GM19395 (cell line): Measurements from ENCODE around the gene NPAS1.

Experiments used
- ATAC-seq: cut with Tn5 transposase; IDR thresholded peaks from one replicate; pipeline ENCODE4 v1.9.1; 2021; ENCODE audit warnings: mild to moderate bottlenecking, moderate library complexity; ENCODE audit not compliant: unreplicated experiment

NPAS1 gene

GRCh38 chr19:47018923-47019322, 714 bp upstream of the NPAS1 start:
- no peak for ATAC-seq

GRCh38 chr19:47020132-47020805, 632 bp downstream of the NPAS1 start:
- no peak for ATAC-seq

GRCh38 chr19:47020992-47021496, 1.4 kb downstream of the NPAS1 start:
- ATAC-seq, result no peak

GRCh38 chr19:47021536-47022139, 2.0 kb downstream of the NPAS1 start:
- no peak for ATAC-seq

GRCh38 chr19:47022140-47022536, 2.5 kb downstream of the NPAS1 start:
- no peak for ATAC-seq

GRCh38 chr19:47022541-47023447, 3.2 kb downstream of the NPAS1 start:
- ATAC-seq, result no peak

- no peak for ATAC-seq
Observed at GRCh38 chr19:47023448-47023794, 3.8 kb downstream of the NPAS1 start.

GRCh38 chr19:47024502-47024901, 4.9 kb downstream of the NPAS1 start:
- no peak for ATAC-seq

- ATAC-seq, result no peak
Observed at GRCh38 chr19:47026156-47026555, 6.5 kb downstream of the NPAS1 start.

- ATAC-seq, result no peak
Observed at GRCh38 chr19:47026889-47027288, 7.3 kb downstream of the NPAS1 start.

GRCh38 chr19:47027586-47028088, 8.0 kb downstream of the NPAS1 start:
- no peak for ATAC-seq

- ATAC-seq, result no peak
Observed at GRCh38 chr19:47028195-47028601, 8.6 kb downstream of the NPAS1 start.

GRCh38 chr19:47032171-47032811, 12.7 kb downstream of the NPAS1 start:
- ATAC-seq, result no peak

GRCh38 chr19:47035127-47036096, 15.8 kb downstream of the NPAS1 start:
- peak; percentile 82 for ATAC-seq

- peak; percentile 29 for ATAC-seq
Observed at GRCh38 chr19:47036097-47036651, 16.5 kb downstream of the NPAS1 start.

- ATAC-seq, result no peak
Observed at GRCh38 chr19:47037766-47038165, 18.1 kb downstream of the NPAS1 start.

- ATAC-seq, result no peak
Observed at GRCh38 chr19:47039239-47039874, 19.7 kb downstream of the NPAS1 start.

- ATAC-seq, result no peak
Observed at GRCh38 chr19:47040869-47041268, 21.2 kb downstream of the NPAS1 start.
